HCT116 (cell line): ENCODE data around the gene OPN5.

Source experiments
- EGR1 ChIP-seq: IDR thresholded peaks from 2 replicates; pipeline ENCODE4 v1.6.1; 2012; ENCODE audit warnings: low read depth
- TF ChIP-seq, protein P1 (sequence below): IDR thresholded peaks from 2 replicates; pipeline ENCODE4 v1.6.1; 2012; ENCODE audit warnings: low read depth
- TF ChIP-seq, protein P2 (sequence below), 3 experiments: fragments of 200-600 bp in 1 of 3; sonication (generic) in 1 of 3; IDR thresholded peaks in 2 of 3; conservative IDR thresholded peaks in 1 of 3; 2 replicates each; pipeline ENCODE4 v1.5.1; 2012 to 2017; ENCODE audit warnings: low read depth in 2 of 3, low read length in 2 of 3, antibody characterized with exemption in 1 of 3, borderline replicate concordance in 1 of 3, control low read depth in 1 of 3, mild to moderate bottlenecking in 1 of 3, mixed read lengths in 1 of 3, mixed run types in 1 of 3, moderate library complexity in 1 of 3; ENCODE audit not compliant: insufficient read depth in 1 of 3
- TF ChIP-seq, protein P3 (sequence below): IDR thresholded peaks from 2 replicates; pipeline ENCODE4 v1.6.1; 2012

DNA sequence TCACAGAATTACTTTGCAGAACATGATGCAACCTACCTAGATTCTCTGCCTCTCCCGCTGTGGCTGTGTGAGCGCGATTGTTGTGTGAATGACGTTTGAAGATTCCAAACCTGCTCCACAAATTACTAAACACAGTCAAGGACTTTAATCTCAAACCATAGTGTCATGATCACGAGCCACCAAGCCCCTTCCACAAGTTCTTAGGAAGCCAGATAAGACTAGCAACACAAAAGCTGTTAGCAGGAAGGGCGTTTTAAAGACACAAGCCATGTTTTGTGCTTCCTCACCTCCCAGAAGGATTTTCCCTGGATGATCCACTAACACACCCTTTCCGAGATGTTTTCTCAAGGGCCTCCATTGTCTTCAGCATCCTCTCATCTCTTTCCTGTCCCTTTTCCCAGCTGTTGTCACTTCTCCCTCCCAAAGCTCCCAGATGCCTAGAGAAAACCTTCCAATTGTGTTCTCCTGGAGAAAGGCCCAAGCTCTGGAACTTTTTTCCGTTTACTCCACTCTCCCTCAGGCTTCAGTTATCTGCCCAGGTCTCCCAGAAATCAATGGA, 12.8 kb downstream of the OPN5 start:
- TF ChIP-seq, protein P1, sequence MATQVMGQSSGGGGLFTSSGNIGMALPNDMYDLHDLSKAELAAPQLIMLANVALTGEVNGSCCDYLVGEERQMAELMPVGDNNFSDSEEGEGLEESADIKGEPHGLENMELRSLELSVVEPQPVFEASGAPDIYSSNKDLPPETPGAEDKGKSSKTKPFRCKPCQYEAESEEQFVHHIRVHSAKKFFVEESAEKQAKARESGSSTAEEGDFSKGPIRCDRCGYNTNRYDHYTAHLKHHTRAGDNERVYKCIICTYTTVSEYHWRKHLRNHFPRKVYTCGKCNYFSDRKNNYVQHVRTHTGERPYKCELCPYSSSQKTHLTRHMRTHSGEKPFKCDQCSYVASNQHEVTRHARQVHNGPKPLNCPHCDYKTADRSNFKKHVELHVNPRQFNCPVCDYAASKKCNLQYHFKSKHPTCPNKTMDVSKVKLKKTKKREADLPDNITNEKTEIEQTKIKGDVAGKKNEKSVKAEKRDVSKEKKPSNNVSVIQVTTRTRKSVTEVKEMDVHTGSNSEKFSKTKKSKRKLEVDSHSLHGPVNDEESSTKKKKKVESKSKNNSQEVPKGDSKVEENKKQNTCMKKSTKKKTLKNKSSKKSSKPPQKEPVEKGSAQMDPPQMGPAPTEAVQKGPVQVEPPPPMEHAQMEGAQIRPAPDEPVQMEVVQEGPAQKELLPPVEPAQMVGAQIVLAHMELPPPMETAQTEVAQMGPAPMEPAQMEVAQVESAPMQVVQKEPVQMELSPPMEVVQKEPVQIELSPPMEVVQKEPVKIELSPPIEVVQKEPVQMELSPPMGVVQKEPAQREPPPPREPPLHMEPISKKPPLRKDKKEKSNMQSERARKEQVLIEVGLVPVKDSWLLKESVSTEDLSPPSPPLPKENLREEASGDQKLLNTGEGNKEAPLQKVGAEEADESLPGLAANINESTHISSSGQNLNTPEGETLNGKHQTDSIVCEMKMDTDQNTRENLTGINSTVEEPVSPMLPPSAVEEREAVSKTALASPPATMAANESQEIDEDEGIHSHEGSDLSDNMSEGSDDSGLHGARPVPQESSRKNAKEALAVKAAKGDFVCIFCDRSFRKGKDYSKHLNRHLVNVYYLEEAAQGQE: no peak
- TF ChIP-seq EGR1: no peak
- TF ChIP-seq, protein P2, sequence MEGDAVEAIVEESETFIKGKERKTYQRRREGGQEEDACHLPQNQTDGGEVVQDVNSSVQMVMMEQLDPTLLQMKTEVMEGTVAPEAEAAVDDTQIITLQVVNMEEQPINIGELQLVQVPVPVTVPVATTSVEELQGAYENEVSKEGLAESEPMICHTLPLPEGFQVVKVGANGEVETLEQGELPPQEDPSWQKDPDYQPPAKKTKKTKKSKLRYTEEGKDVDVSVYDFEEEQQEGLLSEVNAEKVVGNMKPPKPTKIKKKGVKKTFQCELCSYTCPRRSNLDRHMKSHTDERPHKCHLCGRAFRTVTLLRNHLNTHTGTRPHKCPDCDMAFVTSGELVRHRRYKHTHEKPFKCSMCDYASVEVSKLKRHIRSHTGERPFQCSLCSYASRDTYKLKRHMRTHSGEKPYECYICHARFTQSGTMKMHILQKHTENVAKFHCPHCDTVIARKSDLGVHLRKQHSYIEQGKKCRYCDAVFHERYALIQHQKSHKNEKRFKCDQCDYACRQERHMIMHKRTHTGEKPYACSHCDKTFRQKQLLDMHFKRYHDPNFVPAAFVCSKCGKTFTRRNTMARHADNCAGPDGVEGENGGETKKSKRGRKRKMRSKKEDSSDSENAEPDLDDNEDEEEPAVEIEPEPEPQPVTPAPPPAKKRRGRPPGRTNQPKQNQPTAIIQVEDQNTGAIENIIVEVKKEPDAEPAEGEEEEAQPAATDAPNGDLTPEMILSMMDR (IDR thresholded peaks at IDR 0.05 in 2 of 3, conservative IDR thresholded peaks at IDR 0.05 in 1 of 3; ENCODE audit: borderline replicate concordance in 1 of 3, insufficient read depth in 1 of 3, low read depth in 2 of 3, low read length in 2 of 3): no peak
- TF ChIP-seq, protein P3, sequence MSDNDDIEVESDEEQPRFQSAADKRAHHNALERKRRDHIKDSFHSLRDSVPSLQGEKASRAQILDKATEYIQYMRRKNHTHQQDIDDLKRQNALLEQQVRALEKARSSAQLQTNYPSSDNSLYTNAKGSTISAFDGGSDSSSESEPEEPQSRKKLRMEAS: no peak
